Small intestine (tissue), 7 donors: ENCODE measurements around the gene ZNF526. TPM values are rescaled to one million over a fixed set of nuclear protein-coding genes. Genes with fewer than 3 reads are reported as not detected.

Experiments
- DNase-seq, 2 donors: peaks; one replicate each; pipeline versions ENCODE4 v3.0.0 to v3.0.0-alpha.2; 2013
- FAIRE-seq: peaks from 2 replicates; lab custom pipeline; 2012; peaks lifted over from hg19 to GRCh38; lab: Jason Lieb, UNC
- H3K27ac ChIP-seq, 3 donors: one replicate each; pipeline ENCODE4 v1.5.1; 2013; ENCODE audit warnings: low read length in 2 of 3, mild to moderate bottlenecking in 2 of 3, control low read depth in 1 of 3, inconsistent platforms in 1 of 3, low read depth in 1 of 3, moderate library complexity in 1 of 3
- H3K27me3 ChIP-seq, 3 donors: one replicate each; pipeline ENCODE4 v1.6.1; 2013; ENCODE audit warnings: low read length in 3 of 3, inconsistent platforms in 1 of 3; ENCODE audit not compliant: control insufficient read depth in 3 of 3, insufficient read depth in 3 of 3
- H3K36me3 ChIP-seq, 3 donors: one replicate each; pipeline ENCODE4 v1.6.1; 2013; ENCODE audit warnings: low read length in 3 of 3, inconsistent platforms in 1 of 3, low read depth in 1 of 3, mild to moderate bottlenecking in 1 of 3, moderate library complexity in 1 of 3; ENCODE audit not compliant: control insufficient read depth in 3 of 3, insufficient read depth in 2 of 3
- H3K4me1 ChIP-seq, 3 donors: one replicate each; pipeline ENCODE4 v1.6.1; 2013; ENCODE audit warnings: low read length in 2 of 3, inconsistent platforms in 1 of 3, low read depth in 1 of 3, mild to moderate bottlenecking in 1 of 3, moderate library complexity in 1 of 3; ENCODE audit not compliant: control insufficient read depth in 3 of 3, insufficient read depth in 2 of 3
- H3K4me3 ChIP-seq, 3 donors: one replicate each; pipeline ENCODE4 v1.5.1; 2013; ENCODE audit warnings: low read length in 3 of 3, control low read depth in 1 of 3, inconsistent platforms in 1 of 3, low read depth in 1 of 3, mild to moderate bottlenecking in 1 of 3, moderate library complexity in 1 of 3
- H3K9me3 ChIP-seq, 2 donors: one replicate each; pipeline ENCODE4 v1.6.1; 2013; ENCODE audit warnings: low read depth in 1 of 2, low read length in 1 of 2; ENCODE audit not compliant: control insufficient read depth in 2 of 2, insufficient read depth in 1 of 2
- WGBS, 3 donors: extraction: QIAGEN DNeasy Blood & Tissue Kit; methylation state at CpG; one replicate each; pipeline ENCODE4 v1.1.7; 2013; 5-methylcytosine and 5-hydroxymethylcytosine counted together
- polyA plus RNA-seq, 4 donors: library from polyadenylated mRNA; stranded (reverse) in 3 of 4; unstranded in 1 of 4; fragments of 200-250 nt in 3 of 4; fragments of 120-200 nt in 1 of 4; gene quantifications; one replicate each; pipeline versions ENCODE4 v1.2.1 to v1.2.3, GENCODE V29; 2013
- donor health status: healthy with polysubstance abuse.
- donor health status: control.
- donor health status: control.
- donor health status: Bipolar disorder and iron deficiency.
- donor health status: healthy.

ZNF526 gene
- polyA plus RNA-seq, 4 donors: 3.2 to 11.3 (median 4.4) TPM

GRCh38 chr19:42242512-42243409 lies 22.6 kb downstream of the ZNF526 start, which contains the start of gene GSK3A:
TSS of gene GSK3A (minus strand) at chr19:42242602. CDS start at chr19:42242465, 137 bp downstream.
- peak within 1 kb of the TSS; percentile 67 to 97 (median 86) for H3K4me3 ChIP-seq

GRCh38 chr19:42244347-42245220 lies 24.5 kb downstream of the ZNF526 start:
- peaks cover 2 to 40% (median 5%) of the 10 kb centered on the region in 3 donors for H3K36me3 ChIP-seq
- no peaks in the 10 kb centered on the region for H3K27me3 ChIP-seq
- peak overlapping the region; percentile 48 to 86 (median 61) for H3K4me3 ChIP-seq
- DNase-seq (peak; percentile 94 to 97), FAIRE-seq (no peak)
- H3K4me1 ChIP-seq: peaks cover 0 to 25% (median 4%) of the 10 kb centered on the region in 3 donors
- H3K9me3 ChIP-seq: no peaks in the 10 kb centered on the region
- 0 to 2% (median 1%) methylated on average over 45 of the region's 45 CpGs for WGBS, 3 donors
- peak overlapping the region; percentile 78 to 95 (median 92) for H3K27ac ChIP-seq

More at GRCh38 chr19:42242512-42243409, 22.6 kb downstream of the ZNF526 start, which contains the start of gene GSK3A:
- 0 to 1% (median 0%) methylated on average over 56 to 76 of the region's 76 CpGs for WGBS, 3 donors
- no peaks in the 10 kb centered on the region for H3K9me3 ChIP-seq
- FAIRE-seq (no peak), DNase-seq (peak; percentile 100)
- H3K4me1 ChIP-seq: peaks cover 0 to 25% (median 4%) of the 10 kb centered on the region in 3 donors
- peaks cover 0 to 39% (median 0%) of the 10 kb centered on the region in 3 donors for H3K36me3 ChIP-seq
- no peaks in the 10 kb centered on the region for H3K27me3 ChIP-seq
- peak within 1 kb of the TSS; percentile 92 to 95 (median 92) for H3K27ac ChIP-seq

DNA sequence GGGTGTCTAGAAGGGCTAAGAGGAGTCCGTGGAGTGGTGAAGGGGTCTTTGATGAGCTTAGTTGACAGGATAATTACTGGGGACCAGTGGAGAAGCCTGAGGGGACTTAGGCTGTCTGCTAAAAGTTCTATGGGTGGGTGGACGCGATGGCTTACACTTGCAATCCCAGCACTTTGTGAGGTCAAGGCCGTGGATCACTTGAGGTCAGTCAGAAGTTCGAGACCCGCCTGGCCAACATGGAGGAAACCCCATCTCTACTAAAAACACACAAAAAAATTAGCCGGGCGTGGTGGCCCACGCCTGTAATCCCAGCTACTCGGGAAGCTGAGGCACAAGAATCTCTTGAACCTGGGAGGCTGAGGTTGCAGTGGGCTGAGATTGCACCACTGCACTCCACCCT lies 25.1 kb downstream of the ZNF526 start:
- DNase-seq (no peak), FAIRE-seq (no peak)
- Histone ChIP-seq H3K36me3 (peaks cover 3 to 40% (median 5%) of the 10 kb centered on the region in 3 donors), H3K27ac (peak overlapping the region in 2 of 3 donors; percentile 92 to 95), H3K27me3 (no peaks in the 10 kb centered on the region), H3K4me1 (peaks cover 0 to 26% (median 4%) of the 10 kb centered on the region in 3 donors), H3K4me3 (peak overlapping the region in 1 of 3 donors; percentile 86), H3K9me3 (no peaks in the 10 kb centered on the region)
- 64 to 73% (median 71%) methylated on average over 10 of the region's 10 CpGs for WGBS, 3 donors

DNA sequence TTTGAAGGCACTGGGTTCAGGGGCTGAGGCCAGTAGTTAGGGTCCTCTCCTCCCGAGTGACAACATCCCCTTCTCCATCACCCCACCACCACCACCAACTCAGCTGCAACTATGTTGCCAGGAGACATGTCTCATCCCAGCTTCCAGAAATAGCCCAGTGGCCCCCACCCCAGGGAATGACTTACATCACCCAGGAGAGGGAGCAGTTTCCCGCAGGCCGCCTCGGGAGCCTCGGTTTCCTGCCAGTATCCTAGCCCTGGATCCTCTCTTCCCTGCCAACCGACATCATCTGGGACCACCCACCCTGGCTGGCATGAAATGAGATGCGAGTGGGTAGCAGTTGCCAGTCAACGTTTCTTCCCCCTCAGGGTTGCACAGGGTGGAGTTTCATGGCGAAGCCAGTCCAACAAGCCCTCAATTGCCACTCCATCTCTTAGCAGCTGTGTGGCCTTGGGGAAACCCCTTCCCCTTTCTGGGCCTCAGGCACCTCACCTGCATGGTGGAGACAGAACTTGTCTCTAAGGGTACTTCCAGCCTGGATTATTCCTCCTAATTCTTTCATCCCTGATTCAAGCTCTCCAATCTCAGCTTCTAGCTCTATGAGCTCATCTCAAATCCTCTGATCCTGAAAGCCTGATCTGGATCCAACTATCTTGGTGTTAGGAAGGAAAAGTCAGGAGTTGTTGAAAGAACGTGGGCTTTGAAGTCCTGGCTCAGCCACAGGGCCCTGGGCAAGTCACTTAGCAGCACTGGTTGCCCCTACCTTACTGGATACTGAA lies 26.2 kb downstream of the ZNF526 start:
- peak overlapping the region in 1 of 3 donors; percentile 56 for H3K27ac ChIP-seq
- no peaks in the 10 kb centered on the region for H3K9me3 ChIP-seq
- DNase-seq: peak; percentile 67 to 68
- no peak for FAIRE-seq
- H3K4me1 ChIP-seq: peaks cover 2 to 28% (median 7%) of the 10 kb centered on the region in 3 donors
- no peaks in the 10 kb centered on the region for H3K27me3 ChIP-seq
- WGBS, 3 donors: 21 to 35% (median 28%) methylated on average over 10 of the region's 10 CpGs
- peaks cover 3 to 48% (median 5%) of the 10 kb centered on the region in 3 donors for H3K36me3 ChIP-seq
- no peak overlapping the region for H3K4me3 ChIP-seq

DNA sequence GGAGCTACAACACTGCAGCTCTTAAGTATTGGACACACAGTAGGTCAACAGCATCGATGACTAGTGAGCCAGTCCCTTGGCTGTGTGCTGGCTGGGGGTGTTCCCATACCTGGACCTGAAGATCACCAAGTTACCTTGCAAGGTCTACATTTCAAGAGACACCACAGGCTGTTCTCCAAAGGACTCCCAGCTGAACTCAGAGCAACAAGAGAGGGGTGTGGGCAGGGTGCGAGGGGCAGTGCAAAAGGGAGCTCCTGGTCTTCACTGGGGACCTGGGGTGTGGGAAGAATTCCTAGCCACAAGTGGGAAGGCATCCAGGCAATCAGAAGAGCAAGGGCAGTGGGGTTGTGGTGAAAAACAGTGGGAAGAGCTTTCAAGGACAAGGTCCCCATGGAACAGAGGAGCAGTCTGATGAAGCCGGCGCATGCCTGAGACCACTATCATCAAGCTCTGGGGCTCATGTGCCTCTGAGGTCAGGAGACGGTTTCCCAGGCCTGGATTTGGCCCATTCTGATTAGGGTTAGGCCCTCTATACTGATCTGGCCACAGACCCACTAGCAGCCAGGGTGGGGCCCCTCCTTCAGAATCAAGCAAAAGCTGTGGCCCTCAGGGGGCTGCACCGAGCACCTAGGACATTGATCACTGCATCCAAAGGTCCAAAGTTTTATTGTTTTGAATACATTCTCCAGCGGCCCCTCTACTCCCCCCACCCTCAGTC lies 27.0 kb downstream of the ZNF526 start:
- peaks cover 3 to 56% (median 5%) of the 10 kb centered on the region in 3 donors for H3K36me3 ChIP-seq
- no peak for FAIRE-seq
- H3K27me3 ChIP-seq: no peaks in the 10 kb centered on the region
- peaks cover 7 to 31% (median 11%) of the 10 kb centered on the region in 3 donors for H3K4me1 ChIP-seq
- no peak for DNase-seq
- WGBS, 3 donors: 55 to 79% (median 70%) methylated on average over 7 of the region's 7 CpGs
- no peak overlapping the region for H3K4me3 ChIP-seq
- H3K27ac ChIP-seq: peak overlapping the region in 1 of 3 donors; percentile 33
- no peaks in the 10 kb centered on the region for H3K9me3 ChIP-seq

DNA sequence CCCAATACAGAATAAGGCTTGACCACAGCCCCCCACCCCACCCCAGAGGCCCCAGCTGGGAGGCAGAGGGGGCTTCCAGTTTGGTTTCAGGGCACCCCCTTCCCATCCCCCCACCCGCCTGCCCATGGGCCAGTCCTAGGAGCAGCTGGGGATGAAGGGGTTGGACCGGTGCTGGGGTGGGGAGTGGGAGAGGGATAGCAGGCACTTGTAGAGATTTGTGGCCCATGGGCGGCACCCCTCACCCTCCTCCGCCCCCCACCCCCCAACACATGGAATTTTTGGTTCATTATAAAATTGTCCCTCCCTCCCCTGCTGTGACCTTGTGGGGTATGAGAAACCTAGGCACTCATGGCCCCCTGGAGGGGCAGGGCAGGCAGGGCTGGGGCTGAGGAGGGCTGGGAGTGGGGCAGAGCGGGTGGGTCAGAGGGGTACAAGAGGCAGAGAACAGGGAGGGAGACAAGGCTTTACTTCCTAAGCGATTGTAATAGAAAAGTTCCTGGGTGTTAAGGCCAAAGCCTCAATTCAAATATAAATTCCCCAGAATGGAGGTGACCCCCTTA lies 27.6 kb downstream of the ZNF526 start:
- FAIRE-seq: no peak
- Histone ChIP-seq H3K4me3 (no peak overlapping the region), H3K4me1 (peaks cover 8 to 37% (median 16%) of the 10 kb centered on the region in 3 donors), H3K36me3 (peaks cover 3 to 61% (median 5%) of the 10 kb centered on the region in 3 donors), H3K9me3 (no peaks in the 10 kb centered on the region), H3K27me3 (no peaks in the 10 kb centered on the region), H3K27ac (no peak overlapping the region)
- no peak for DNase-seq
- WGBS, 3 donors: 89 to 96% (median 92%) methylated on average over 5 to 6 of the region's 6 CpGs
